Neutrophil (primary cell): ENCODE measurements around the gene RIPOR2.

Experiments
- H3K27ac ChIP-seq: fragments of 200-600 bp; sonication (generic); 2 replicates; pipeline ENCODE4 v1.5.1; 2016; ENCODE audit warnings: mild to moderate bottlenecking, moderate library complexity
- H3K27me3 ChIP-seq: fragments of 200-600 bp; sonication (generic); 2 replicates; pipeline ENCODE4 v1.6.0; 2016; ENCODE audit warnings: mild to moderate bottlenecking
- H3K36me3 ChIP-seq: fragments of 200-600 bp; sonication (generic); 2 replicates; pipeline ENCODE4 v1.5.1; 2017
- H3K4me1 ChIP-seq, 2 experiments: fragments of 200-600 bp in 1 of 2; sonication (generic) in 1 of 2; 1 replicate in 1 of 2; 2 replicates in 1 of 2; pipeline versions ENCODE4 v1.5.1 to v1.6.1; 2013 to 2016; ENCODE audit warnings: low read depth in 1 of 2, low read length in 1 of 2, mild to moderate bottlenecking in 1 of 2, moderate library complexity in 1 of 2; ENCODE audit not compliant: control insufficient read depth in 1 of 2, insufficient read depth in 1 of 2
- H3K4me3 ChIP-seq, 2 experiments: fragments of 200-600 bp in 1 of 2; sonication (generic) in 1 of 2; 1 replicate in 1 of 2; 2 replicates in 1 of 2; pipeline ENCODE4 v1.5.1; 2013 to 2016; ENCODE audit warnings: low read depth in 1 of 2, low read length in 1 of 2, mild to moderate bottlenecking in 1 of 2, moderate library complexity in 1 of 2
- H3K9me3 ChIP-seq: fragments of 200-600 bp; sonication (generic); 2 replicates; pipeline ENCODE4 v1.5.1; 2016
- CTCF ChIP-seq: fragments of 200-600 bp; sonication (generic); IDR thresholded peaks from 2 replicates; pipeline ENCODE4 v1.5.1; 2016; ENCODE audit warnings: antibody characterized with exemption

The RIPOR2 gene

GRCh38 chr6:24924580-24925356 lies 11.0 kb downstream of the RIPOR2 start:
- Histone ChIP-seq H3K27me3 (no peaks in the 10 kb centered on the region), H3K4me1 (peaks cover 97 to 98% of the 10 kb centered on the region in 2 experiments), H3K4me3 (peak overlapping the region; percentile 43 to 55), H3K9me3 (no peaks in the 10 kb centered on the region), H3K36me3 (peaks cover 85% of the 10 kb centered on the region), H3K27ac (peak overlapping the region; percentile 86)
- peak; percentile 25 for TF ChIP-seq CTCF

GRCh38 chr6:24923885-24924401 lies 11.8 kb downstream of the RIPOR2 start:
- H3K27ac ChIP-seq: peak overlapping the region; percentile 86
- no peak for TF ChIP-seq CTCF
- peak overlapping the region; percentile 43 to 55 for H3K4me3 ChIP-seq
- no peaks in the 10 kb centered on the region for H3K9me3 ChIP-seq
- H3K36me3 ChIP-seq: peaks cover 87% of the 10 kb centered on the region
- no peaks in the 10 kb centered on the region for H3K27me3 ChIP-seq
- peaks cover 97 to 98% of the 10 kb centered on the region in 2 experiments for H3K4me1 ChIP-seq

GRCh38 chr6:24922814-24923213 lies 12.9 kb downstream of the RIPOR2 start:
- peak overlapping the region; percentile 86 for H3K27ac ChIP-seq
- H3K9me3 ChIP-seq: no peaks in the 10 kb centered on the region
- no peaks in the 10 kb centered on the region for H3K27me3 ChIP-seq
- peaks cover 84% of the 10 kb centered on the region for H3K36me3 ChIP-seq
- H3K4me3 ChIP-seq: peak overlapping the region in 1 of 2 experiments; percentile 55
- peaks cover 97 to 98% of the 10 kb centered on the region in 2 experiments for H3K4me1 ChIP-seq
- no peak for TF ChIP-seq CTCF

- H3K27ac ChIP-seq: peak overlapping the region; percentile 86
- peaks cover 84% of the 10 kb centered on the region for H3K36me3 ChIP-seq
- no peaks in the 10 kb centered on the region for H3K9me3 ChIP-seq
- no peaks in the 10 kb centered on the region for H3K27me3 ChIP-seq
- peaks cover 97% of the 10 kb centered on the region in 2 experiments for H3K4me1 ChIP-seq
- peak overlapping the region in 1 of 2 experiments; percentile 55 for H3K4me3 ChIP-seq
- TF ChIP-seq CTCF: no peak
These were observed 13.6 kb downstream of the RIPOR2 start for GRCh38 chr6:24922170-24922569.

GRCh38 chr6:24920136-24920535 lies 15.6 kb downstream of the RIPOR2 start:
- Histone ChIP-seq H3K27ac (peak overlapping the region; percentile 86), H3K4me3 (peak overlapping the region in 1 of 2 experiments; percentile 17)

More at GRCh38 chr6:24920136-24920535, 15.6 kb downstream of the RIPOR2 start:
- Histone ChIP-seq H3K27me3 (no peaks in the 10 kb centered on the region), H3K9me3 (no peaks in the 10 kb centered on the region), H3K36me3 (peaks cover 91% of the 10 kb centered on the region), H3K4me1 (peaks cover 94 to 99% of the 10 kb centered on the region in 2 experiments)
- no peak for TF ChIP-seq CTCF
